ENCODE results near the gene WBP11. TPM values are rescaled to one million over a fixed set of nuclear protein-coding genes. Genes with fewer than 3 reads are reported as not detected.
"Not testable (repeated sequence)": the region's sequence is repeated elsewhere in the genome, so short reads cannot be mapped to it uniquely, and the experiment has no call there.

The WBP11 gene
- total RNA-seq, 1 donor from 2014 or later: 53.5 TPM

DNA sequence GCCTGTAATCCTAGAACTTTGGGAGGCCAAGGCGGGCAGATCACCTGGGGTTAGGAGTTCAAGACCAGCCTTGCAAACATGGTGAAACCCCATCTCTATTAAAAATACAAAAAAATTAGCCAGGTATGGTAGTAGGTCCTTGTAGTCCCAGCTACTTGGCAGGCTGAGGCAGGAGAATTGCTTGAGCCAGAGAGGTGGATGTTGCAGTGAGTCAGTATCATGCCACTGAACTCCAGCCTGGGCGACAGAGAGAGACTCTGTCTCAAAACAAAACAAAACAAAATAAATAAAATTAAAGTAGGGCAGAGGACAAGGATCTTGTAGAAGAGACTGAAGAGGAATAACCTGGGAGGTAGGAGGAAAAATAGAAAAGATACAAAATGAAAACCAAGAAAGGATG is 61.3 kb downstream of the WBP11 start:
- Histone ChIP-seq H3F3A (ENCODE audit: low read depth) (no peaks in the 10 kb centered on the region), H3K9ac (no peak overlapping the region), H3K4me2 (no peak overlapping the region), H3K4me3 (no peak overlapping the region), H3K4me1 (no peaks in the 10 kb centered on the region), H3K36me3 (no peaks in the 10 kb centered on the region), H3K27me3 (no peaks in the 10 kb centered on the region), H2AFZ (replicated peaks) (no peak overlapping the region), H4K20me1 (ENCODE audit: low read depth) (no peaks in the 10 kb centered on the region), H3K79me2 (ENCODE audit: low read depth) (no peaks in the 10 kb centered on the region), H3K9me3 (ENCODE audit: low read depth) (no peaks in the 10 kb centered on the region), H3K27ac (no peak overlapping the region)
- Mint-ChIP-seq H3K4me3 (no peak overlapping the region), H3K27ac (no peak overlapping the region), H3K4me1 (no peaks in the 10 kb centered on the region), H3K27me3 (ENCODE audit: insufficient read depth, low read depth) (no peaks in the 10 kb centered on the region), H3K9me3 (peaks cover 10% of the 10 kb centered on the region), H3K36me3 (no peaks in the 10 kb centered on the region)
- DNase-seq (ENCODE audit: low spot score): no peak
- TF ChIP-seq EZH2phosphoT487 (IDR thresholded peaks at IDR 0.05): no peak
- TF ChIP-seq EZH2 (IDR thresholded peaks at IDR 0.05): no peak
- TF ChIP-seq, protein P1, sequence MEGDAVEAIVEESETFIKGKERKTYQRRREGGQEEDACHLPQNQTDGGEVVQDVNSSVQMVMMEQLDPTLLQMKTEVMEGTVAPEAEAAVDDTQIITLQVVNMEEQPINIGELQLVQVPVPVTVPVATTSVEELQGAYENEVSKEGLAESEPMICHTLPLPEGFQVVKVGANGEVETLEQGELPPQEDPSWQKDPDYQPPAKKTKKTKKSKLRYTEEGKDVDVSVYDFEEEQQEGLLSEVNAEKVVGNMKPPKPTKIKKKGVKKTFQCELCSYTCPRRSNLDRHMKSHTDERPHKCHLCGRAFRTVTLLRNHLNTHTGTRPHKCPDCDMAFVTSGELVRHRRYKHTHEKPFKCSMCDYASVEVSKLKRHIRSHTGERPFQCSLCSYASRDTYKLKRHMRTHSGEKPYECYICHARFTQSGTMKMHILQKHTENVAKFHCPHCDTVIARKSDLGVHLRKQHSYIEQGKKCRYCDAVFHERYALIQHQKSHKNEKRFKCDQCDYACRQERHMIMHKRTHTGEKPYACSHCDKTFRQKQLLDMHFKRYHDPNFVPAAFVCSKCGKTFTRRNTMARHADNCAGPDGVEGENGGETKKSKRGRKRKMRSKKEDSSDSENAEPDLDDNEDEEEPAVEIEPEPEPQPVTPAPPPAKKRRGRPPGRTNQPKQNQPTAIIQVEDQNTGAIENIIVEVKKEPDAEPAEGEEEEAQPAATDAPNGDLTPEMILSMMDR (IDR thresholded peaks at IDR 0.05): no peak

DNA sequence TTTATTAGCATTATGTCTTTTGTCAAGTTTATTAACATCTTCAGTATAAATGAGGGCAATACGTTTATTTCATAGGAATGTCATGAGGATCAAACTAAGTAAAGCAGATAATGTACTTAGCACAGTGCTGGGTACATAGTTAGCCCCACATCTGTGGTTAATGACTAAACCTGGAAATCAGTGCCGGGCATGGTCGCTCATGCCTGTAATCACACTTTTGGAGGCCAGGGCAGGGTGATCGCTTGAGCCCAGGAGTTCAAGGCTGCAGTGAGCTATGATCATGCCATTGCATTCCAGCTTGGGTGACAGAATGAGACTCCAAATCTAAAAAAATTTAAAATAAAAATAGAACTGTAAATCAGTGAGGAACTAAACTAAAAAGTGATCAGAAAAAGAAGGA is 62.1 kb downstream of the WBP11 start:
- Histone ChIP-seq H3F3A (ENCODE audit: low read depth) (no peaks in the 10 kb centered on the region), H3K27me3 (no peaks in the 10 kb centered on the region), H4K20me1 (ENCODE audit: low read depth) (no peaks in the 10 kb centered on the region), H3K79me2 (ENCODE audit: low read depth) (no peaks in the 10 kb centered on the region), H3K27ac (no peak overlapping the region), H3K4me3 (no peak overlapping the region), H3K4me1 (no peaks in the 10 kb centered on the region), H3K4me2 (no peak overlapping the region), H2AFZ (replicated peaks) (no peak overlapping the region), H3K9me3 (ENCODE audit: low read depth) (no peaks in the 10 kb centered on the region), H3K9ac (no peak overlapping the region), H3K36me3 (no peaks in the 10 kb centered on the region)
- H3K36me3 Mint-ChIP-seq: no peaks in the 10 kb centered on the region
- TF ChIP-seq, protein P1 (IDR thresholded peaks at IDR 0.05): no peak
- TF ChIP-seq EZH2 (IDR thresholded peaks at IDR 0.05): no peak
- no peak for DNase-seq (ENCODE audit: low spot score)
- H3K9me3 Mint-ChIP-seq: peaks cover 10% of the 10 kb centered on the region
- no peaks in the 10 kb centered on the region for H3K27me3 Mint-ChIP-seq (ENCODE audit: insufficient read depth, low read depth)
- H3K4me3 Mint-ChIP-seq: no peak overlapping the region
- H3K4me1 Mint-ChIP-seq: no peaks in the 10 kb centered on the region
- H3K27ac Mint-ChIP-seq: no peak overlapping the region

DNA sequence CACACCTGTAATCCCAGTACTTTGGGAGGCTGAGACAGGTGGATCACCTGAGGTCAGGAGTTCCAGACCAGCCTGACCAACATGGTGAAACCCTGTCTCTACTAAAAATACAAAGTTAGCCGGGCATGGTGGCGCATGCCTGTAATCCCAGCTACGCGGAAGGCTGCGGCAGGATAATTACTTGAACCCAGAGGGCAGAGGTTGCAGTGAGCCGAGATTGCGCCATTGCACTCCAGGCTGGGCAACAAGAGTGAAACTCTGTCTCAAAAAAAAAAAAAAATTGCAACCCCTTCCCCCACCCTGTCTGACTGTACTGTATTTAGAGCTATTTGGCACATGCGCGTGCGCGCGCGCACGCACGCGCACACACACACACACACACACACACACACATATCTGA is 66.8 kb downstream of the WBP11 start:
- not testable (repeated sequence) for H3K36me3 ChIP-seq; H3F3A ChIP-seq (ENCODE audit: low read depth); H3K27me3 Mint-ChIP-seq (ENCODE audit: insufficient read depth, low read depth); H3K36me3 Mint-ChIP-seq; H3K4me1 Mint-ChIP-seq; H4K20me1 ChIP-seq (ENCODE audit: low read depth); H3K4me3 ChIP-seq; H3K27ac Mint-ChIP-seq; H3K9ac ChIP-seq; H3K27ac ChIP-seq; H2AFZ ChIP-seq (replicated peaks); H3K4me1 ChIP-seq; DNase-seq (ENCODE audit: low spot score); H3K79me2 ChIP-seq (ENCODE audit: low read depth); H3K9me3 Mint-ChIP-seq; H3K9me3 ChIP-seq (ENCODE audit: low read depth); H3K4me2 ChIP-seq; H3K27me3 ChIP-seq; H3K4me3 Mint-ChIP-seq

Other genes with a start within 250 kb of the WBP11 start
- 4.8 and 5.4 TPM in 2 replicates for gene PLBD1, start 235.6 kb downstream of the WBP11 start, total RNA-seq (ENCODE audit: low replicate concordance)
- gene GUCY2C, start 106.9 kb downstream of the WBP11 start, total RNA-seq (ENCODE audit: low replicate concordance): not detected in 2 replicates
- gene C12orf60, start 192 bp upstream of the WBP11 start, total RNA-seq (ENCODE audit: low replicate concordance): 5.4 and 7.0 TPM in 2 replicates
- gene SMCO3, start 10.7 kb upstream of the WBP11 start, total RNA-seq (ENCODE audit: low replicate concordance): not detected in 2 replicates
- gene ART4, start 40.0 kb upstream of the WBP11 start, total RNA-seq (ENCODE audit: low replicate concordance): not detected in 2 replicates
- gene MGP, start 82.4 kb upstream of the WBP11 start, total RNA-seq (ENCODE audit: low replicate concordance): not detected in 2 replicates
- gene ERP27, start 135.1 kb upstream of the WBP11 start, total RNA-seq (ENCODE audit: low replicate concordance): not detected in 2 replicates
- gene ARHGDIB, start 158.1 kb upstream of the WBP11 start, total RNA-seq (ENCODE audit: low replicate concordance): not detected in 2 replicates
- not detected in 2 replicates for gene PDE6H, start 169.6 kb upstream of the WBP11 start, total RNA-seq (ENCODE audit: low replicate concordance)

Measured in neural progenitor cell (in vitro differentiated cells).